Stimulated activated CD8-positive, alpha-beta memory T cell treated with anti-CD3 and anti-CD28 coated beads, Interleukin-12 subunit alpha, Interleukin-12 subunit beta, amount 100 ng/mL, for 24 hours (primary cell): ENCODE results near the gene SIAH3.
"Not testable (repeated sequence)": the region's sequence is repeated elsewhere in the genome, so short reads cannot be mapped to it uniquely, and the experiment has no call there.

Source experiments
- DNase-seq: peaks from one replicate; pipeline ENCODE4 v3.0.0-alpha.2; 2020; ENCODE audit errors: extremely low read depth

The SIAH3 gene

DNA sequence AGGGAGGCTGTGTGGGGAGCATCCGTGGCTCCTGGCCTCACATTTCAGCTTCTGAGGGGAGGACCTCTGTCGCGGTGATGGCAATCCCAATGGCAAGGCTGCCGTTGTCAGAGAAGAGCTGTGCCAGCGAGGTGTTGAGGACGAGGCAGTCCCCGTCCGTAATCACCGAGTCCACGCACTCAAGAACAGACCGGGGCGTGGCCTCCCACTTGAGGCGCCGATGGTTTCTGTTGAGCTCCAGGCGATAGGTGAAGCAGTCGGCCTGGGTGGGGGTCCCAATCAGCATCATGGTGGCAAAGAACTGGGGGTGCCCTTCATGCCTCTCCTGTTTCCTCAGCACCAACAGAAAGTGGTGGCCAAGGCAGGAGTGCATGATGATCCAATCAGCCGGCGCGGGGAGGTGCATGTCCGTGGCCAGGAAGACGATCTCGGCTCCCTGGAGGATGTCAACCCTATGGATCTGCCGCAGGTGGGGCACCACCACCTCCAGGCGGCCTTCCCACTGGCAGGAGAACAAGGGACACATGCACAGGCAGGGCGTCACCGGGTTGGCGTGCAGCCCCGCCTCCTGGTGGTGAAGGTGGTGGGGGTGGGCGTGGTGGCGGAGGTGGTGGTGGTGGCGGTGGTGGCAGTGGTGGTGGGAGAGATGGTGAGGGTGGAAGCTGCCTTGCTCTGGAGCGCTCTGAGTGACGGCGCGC lies 68.1 kb downstream of the SIAH3 start:
- DNase-seq: no peak

DNA sequence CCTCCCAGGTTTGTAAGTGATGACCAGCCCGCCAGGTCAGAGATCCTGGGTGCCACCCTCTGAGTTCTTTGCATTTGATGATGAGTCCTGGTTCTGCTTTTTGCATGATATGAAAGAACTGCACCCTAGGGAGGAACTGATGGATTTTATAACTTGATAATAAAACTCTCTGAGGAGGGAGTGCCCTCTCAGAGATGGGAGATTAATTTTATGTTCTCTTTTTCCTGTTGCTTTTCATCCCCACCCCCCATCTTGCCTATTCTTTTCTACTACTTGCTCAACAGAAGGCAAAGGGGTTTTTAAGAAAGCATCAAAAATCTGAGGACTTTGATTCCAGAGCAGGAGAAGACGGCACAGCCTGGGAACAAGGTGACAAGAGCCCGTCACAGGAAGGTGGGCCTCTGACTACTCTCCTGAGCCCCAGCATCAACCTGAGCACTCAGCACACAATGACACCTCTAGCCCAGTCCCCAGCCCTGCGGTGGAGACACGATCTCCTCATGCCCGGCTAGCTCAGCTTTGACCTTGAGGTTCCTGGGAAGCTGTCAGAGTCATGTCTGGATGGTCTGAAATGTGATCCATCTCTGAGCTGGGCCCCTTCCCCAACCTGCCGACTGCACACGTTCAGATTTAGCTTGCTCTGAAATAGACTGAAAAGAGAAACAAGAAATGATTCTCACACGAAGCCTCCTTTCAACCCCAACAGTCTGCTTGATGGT lies 69.1 kb downstream of the SIAH3 start:
- no peak for DNase-seq

DNA sequence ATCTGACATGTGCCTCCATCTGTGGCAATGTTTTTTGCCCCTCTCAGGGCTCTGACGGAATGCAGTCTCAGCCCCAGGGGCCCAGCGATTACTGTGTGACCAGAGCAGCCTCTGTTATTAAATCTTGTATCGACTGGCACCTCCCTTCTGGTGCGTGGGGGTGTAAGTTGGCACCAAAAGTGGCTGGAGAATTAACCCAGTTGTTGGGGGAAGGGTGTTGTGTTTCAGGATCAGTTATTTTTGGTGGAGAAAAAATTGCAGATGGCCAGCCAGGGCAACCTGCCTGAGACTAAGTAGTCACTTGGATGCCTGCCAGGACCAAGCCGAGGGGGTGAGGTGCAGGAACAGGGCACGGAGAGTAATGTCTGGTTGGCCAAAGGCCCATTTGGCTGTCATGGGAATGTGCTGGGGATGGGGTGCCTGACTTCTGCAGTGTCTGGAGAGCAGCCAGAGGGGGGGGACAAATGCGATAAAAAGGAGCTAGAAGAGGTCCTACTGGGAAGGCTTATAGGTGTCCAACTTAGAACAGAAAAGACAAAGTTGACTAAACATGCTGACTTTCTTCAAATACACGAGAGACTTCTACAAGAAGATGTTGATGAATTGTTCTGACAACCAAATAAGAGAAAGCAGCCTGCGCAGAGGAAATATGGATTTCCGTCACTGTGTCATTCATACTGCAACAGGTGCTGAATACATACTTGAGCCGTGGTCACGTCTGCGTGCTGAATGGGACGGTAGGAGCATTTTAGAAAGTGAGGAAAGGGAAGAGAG lies 69.8 kb downstream of the SIAH3 start:
- no peak for DNase-seq

DNA sequence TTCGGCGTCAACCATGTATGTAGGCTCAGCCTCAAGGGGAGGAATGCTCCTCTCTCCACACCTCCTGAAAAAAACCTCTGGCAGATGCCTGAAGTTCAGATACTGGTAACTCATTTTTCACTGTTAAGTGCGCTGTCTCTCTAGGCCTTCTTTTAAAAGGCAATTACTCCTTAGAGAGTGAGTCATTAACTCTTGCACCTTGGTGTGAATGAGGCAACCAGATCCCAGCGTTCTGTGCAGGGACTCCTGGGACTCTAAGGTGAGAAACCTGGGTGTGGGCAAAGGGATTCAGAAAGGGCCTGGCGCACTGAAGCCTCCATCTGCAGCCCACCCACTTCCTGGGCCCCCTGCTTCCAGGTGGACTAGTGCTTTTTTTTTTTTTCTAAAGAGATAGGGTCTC lies 71.7 kb downstream of the SIAH3 start:
- DNase-seq: no peak

DNA sequence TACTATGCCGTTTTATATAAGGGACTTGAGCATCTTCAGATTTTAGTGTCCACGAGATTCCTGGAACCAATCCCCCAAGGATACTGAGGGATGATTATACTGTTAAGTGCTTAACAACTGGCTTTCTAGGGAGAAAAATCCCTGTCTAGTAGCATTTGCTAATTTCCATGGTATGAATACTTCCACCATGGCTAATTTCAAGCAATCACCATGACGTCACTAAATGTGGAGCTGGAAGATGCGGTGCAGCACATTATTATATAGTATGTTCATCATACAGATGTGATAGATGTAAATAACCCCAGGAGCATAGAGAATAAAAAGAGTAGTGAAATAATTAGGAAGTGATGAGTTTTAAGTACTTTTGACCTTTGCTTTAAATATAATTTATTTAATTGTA lies 72.7 kb downstream of the SIAH3 start:
- no peak for DNase-seq

DNA sequence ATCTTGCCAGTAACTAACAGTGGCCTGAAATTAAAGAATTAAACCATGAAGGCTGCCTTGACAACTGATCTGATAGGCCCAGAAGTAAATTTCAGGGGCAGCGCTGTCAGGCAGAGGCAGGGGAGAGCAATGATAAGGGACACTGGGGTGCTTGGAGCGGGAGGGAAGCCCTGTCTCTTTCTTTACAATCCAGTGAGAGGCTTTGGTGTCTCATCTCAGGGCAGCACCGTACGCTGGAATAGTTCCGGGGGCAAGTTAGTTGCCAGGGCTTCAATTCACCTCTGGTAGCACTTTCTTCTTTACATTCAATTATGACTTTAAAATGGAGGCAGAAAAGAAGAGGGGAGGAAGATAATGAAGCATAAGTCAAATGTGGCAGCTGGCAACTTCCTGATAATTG lies 74.8 kb downstream of the SIAH3 start:
- DNase-seq: no peak

DNA sequence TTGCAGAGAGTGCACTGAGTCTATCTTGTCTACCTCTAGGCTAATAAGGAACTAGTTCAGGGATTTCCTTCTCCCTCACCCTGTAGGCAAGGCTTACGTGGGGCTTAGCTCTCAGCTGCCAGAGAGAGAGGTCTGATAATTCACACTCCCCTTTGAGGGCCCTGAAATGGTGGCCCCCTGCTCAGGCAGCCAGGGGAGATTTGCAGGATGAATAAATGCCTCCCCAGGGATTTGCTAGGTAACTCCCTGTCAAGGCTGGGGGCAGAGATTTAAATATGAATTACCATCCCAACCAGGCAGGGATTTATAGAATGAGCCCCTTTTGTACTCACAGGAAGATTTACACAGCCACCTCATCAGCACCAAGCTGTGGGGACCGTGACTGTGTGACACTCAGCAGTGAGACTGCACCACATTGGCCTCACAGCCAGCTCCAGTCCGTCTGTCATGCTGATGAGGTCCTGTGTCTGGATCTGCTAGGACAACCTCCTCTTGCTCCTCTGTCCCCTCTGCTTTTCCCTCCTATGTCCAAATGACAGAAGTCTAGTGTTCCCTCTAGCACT lies 76.1 kb downstream of the SIAH3 start:
- DNase-seq: no peak

DNA sequence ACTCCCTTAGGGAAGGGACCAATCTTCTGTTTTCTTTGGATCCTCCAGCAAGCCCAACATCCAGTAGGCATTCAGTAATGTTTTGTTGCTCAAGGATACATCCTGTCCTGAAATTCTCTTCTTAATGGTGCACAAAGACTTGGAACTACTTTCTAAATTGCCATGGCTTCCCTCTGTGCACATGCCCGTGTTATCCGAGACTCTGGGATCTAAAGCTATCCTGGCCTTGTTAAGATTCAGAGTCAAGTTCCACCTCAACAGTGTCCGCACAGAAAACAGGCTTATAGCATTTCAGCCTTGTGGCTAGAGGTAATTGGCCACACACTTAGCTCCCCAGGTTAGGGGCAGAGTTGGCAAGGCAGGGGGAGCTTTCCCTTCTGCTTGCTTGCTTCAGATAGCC lies 77.6 kb downstream of the SIAH3 start:
- DNase-seq: no peak

DNA sequence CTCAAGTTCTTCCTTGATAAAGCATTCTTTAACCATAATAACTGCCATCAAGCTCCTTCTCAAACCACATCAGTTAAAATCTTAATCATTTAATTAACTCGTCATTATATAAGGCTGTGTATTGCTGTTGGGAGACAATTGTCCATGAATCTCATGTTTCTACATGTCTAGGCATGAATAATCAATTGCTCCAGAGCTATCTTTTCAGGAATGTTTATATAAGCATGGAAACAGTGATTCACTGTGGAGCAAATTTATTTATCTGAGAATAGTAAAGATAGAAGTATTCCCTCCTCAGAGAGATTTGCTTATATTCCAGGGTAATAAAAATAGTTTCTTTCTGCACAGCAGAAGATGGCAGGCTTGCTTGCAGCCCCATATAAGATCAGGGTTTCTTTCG lies 78.3 kb downstream of the SIAH3 start:
- no peak for DNase-seq

DNA sequence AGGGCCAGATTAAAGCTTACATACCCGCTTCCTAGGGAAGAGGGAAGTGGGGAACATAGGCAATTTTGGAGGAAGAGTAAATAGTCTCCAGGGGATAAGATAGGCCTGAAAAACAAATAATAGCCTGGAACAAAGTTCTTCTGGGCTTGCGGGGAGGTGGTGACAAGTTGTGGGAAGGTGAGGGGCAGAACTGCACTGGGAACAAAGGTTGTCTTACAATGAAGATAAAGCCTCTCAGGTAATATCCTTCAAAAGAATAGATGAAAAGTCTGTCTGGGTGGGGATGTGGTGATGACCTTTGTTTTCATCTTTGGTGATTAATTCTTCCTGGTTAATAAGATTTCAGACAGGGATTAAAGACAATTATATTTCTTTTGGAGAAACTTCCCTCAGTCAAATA lies 80.7 kb downstream of the SIAH3 start:
- DNase-seq: no peak

GRCh38 chr13:45768656-45769479 lies 82.7 kb downstream of the SIAH3 start:
- DNase-seq: no peak

DNA sequence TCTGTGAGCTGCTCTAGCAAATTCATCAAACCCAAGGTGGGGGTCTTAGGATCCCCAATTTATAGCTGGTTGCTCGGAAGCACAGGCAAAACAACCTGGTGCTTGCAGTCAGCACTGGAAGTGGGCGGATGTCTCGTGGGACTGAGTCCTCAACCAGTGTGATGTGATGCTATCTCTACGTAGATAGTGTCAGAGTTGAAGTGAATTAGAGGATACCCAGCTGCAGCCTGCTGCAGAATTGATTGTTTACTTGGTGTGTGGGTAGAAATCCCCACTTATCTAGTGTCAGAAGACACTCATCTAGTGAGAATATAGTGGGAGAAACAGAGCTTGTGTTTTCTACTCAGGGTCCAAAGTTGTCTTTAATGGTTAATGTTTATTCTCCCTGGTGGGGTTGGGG lies 86.1 kb downstream of the SIAH3 start:
- no peak for DNase-seq

DNA sequence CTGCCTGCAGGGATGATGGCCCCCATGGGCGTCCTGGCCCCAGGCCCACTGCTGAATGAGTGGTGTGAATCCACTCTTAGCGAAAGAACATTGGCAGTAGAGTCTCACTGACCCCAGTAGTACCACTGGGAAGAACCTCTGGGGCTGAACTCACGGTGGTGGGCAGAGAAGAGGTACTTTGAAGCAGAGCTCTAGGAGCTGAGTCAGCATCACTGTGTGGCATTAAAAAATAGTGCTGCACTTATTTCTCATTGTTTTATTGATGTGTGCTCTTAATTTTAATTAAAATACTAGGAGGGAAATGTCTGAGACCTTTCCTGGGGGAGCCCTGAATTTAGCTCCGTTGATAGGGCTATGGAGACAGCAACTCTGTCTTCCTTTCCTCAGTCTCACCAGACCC lies 88.1 kb downstream of the SIAH3 start:
- no peak for DNase-seq

DNA sequence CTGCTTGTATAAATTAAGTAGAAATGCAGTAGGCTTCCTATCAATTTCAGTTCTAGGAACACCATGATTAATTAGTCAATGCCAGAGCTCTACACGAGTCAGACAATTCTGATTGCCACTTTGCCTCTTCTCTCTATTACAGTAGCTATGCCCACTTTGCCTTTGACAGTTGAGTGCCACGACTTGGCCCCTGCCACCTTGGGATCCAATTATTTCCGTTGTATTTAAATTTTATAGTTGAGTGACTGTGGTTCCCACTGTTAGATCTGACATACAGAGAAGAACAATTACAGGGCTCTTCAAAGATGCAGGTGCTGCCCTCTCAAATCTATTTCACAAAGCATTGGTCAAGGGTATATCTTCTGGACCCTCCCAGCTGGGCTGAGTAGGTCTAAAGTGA lies 94.0 kb downstream of the SIAH3 start:
- DNase-seq: not testable (repeated sequence)

DNA sequence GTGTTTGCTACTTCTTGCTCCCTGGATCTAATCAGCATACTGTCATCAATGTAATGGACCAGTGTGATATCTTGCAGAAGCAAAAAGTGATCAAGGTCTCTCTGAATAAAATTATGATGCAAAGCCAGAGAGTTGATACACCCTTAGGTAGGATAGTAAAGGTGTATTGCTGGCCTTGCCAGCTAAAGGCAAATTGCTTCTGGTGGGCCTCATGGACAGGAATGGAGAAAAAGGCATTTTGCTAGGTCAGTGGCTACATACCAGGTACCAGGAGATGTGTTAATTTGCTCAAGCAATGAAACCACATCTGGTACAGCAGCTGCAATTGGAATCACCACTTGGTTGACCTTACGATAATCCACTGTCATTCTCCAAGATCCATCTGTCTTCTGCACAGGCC lies 95.1 kb downstream of the SIAH3 start:
- not testable (repeated sequence) for DNase-seq

- DNase-seq: no peak
These were observed 99.0 kb downstream of the SIAH3 start for GRCh38 chr13:45752510-45752909.

DNA sequence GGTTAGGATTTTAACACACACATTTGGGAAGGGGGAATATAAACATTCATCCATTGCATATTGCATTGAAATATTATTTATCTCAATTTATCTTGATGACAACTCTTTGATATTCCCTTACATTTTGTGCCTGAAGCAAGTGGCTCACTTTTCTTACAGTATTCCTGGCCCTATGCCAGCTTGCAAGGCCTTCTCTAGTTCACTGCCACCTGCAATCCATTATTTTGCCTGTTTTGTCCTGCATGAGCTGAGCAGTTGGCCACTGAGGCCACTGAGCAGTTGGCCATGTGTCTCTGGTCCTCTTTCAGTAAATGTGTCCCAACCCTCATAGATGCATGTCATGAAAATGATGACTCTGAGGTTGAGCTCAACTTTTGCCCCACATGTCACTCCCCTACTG lies 99.7 kb downstream of the SIAH3 start:
- DNase-seq: no peak

GRCh38 chr13:45750566-45750965 lies 101.0 kb downstream of the SIAH3 start:
- DNase-seq: no peak

DNA sequence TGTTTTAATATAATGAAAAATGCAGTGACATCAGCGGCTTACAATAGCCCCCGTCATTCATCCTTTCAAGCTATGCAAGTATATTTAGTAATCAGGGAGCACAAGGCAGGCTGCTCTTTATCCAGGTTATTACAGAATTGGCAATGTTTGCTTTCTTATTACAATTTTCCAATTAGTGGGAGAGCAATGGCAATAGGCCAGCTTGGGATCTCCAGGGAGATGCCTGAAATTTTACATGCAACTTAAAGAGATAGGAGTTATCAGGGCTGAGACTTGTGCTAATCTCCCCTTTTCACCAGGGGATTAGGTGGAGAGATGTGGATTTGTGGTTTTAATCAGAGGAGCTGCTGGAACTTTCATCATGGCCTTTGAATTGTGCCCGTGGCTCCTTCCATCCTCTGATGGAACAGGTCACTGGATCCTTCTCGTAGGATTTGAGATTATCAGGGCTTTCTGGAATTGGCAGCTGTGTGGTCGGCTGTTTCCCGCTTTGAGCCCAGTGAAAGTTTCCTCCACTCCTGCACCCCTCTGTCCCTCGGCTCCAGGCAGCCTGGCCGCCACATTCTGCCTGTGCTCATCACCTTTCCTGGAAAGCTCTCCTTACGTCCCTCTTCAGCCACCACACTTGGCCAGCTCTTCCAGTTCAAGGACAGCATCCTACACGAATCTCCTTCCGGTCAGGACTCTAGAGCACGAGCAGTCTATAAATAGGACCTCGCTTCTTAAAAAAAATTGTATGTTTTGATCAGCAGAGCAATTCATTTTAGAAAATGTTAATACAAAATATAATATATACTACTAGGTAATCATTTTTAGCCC lies 102.4 kb downstream of the SIAH3 start:
- DNase-seq: no peak

GRCh38 chr13:45747071-45747470 lies 104.5 kb downstream of the SIAH3 start:
- no peak for DNase-seq

- DNase-seq: no peak
These were observed 106.6 kb downstream of the SIAH3 start for GRCh38 chr13:45744979-45745378.
